Dedifferentiated amniotic fluid mesenchymal stem cell (primary cell): Measurements from ENCODE around the gene ROBO4.

Experiments
- DNase-seq: peaks from one replicate; pipeline ENCODE4 v3.0.0-alpha.2; 2016; ENCODE audit errors: extremely low spot score

Gene ROBO4

DNA sequence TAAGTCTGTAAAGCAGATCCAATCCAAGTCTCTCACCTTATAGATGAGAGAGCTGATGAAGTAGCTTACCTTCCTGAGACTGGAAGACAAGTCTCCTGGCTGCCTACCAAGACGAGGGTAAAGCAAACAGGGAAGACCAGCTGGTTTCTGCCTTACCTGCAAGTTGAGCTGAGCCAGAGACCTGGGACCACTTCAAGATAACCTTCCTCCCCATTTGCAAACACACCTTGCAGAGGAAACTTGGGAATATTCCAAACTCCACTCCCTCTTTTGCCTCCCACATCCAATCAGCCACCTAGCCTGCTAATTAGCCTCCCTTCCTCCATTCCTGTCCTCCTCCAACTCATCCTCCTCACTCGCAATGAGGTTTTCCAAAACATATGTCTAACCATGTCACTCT is 55.8 kb downstream of the ROBO4 start:
- DNase-seq, result no peak

DNA sequence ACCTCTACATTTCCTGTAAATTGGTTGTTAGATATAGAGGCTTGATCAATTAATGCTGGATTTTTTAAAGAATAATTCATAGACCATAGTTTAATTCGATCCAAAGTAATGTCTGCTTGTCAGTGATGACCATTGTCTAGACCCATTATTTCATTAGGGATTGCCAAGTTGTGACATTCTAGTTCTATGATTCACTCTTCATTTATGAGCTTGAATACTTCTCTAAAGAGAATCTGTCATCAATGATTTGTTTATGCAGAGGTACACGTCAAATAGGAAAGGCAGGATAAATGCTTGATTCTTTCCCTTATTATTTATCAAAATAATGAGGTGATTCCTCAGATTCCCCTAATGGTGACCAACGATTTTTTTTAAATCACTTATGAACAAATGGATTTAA is 56.5 kb downstream of the ROBO4 start:
- DNase-seq, result no peak

DNA sequence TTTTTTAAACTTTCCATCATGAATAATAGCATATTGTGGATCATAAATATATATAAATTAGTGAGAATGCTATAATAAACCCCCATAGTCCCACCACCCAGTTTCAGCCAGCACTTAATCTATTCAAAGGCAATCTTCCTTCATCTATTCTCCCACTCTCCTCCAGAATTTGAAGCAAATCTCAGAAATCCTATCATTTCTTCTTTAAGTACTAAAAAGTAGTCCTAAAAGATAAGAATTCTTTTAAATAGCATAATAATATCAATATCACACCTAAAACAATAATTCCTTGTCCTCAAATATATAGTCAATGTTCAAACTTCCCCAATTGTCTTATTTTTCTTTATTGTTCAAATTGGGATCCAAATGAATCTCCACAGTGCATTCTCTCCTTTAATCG is 57.0 kb downstream of the ROBO4 start:
- no peak for DNase-seq

DNA sequence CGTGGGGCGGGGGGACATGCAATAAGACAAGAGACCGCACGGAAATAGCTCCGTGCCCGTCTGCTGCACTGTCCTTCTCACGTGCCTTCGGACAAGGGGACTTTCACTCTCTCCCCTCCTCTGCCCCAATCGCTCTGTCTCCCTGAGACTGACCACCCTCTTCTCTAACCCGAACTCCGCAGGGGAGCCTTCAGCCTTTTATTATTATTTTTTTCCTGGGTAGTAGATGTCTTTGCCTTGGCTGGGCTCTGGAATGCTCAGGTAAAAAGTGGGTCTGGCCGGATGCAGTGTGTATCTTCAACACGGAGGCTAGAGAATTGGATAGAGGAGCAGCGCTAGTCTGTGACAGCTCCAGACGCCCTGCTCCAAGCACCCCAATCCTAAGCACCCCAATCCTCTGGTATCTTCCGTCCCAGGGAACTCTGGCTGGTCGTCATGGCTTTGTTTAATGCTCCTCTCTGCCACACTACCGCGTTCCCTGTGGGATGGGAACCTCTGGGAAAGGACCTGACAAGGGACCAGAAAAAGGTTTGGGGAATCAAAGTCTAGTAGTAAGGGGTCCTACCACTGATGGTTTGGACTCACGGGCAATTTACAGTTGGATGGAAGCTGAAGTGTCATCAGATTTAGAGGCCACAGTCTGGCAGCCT is 57.6 kb downstream of the ROBO4 start:
- DNase-seq, result no peak

DNA sequence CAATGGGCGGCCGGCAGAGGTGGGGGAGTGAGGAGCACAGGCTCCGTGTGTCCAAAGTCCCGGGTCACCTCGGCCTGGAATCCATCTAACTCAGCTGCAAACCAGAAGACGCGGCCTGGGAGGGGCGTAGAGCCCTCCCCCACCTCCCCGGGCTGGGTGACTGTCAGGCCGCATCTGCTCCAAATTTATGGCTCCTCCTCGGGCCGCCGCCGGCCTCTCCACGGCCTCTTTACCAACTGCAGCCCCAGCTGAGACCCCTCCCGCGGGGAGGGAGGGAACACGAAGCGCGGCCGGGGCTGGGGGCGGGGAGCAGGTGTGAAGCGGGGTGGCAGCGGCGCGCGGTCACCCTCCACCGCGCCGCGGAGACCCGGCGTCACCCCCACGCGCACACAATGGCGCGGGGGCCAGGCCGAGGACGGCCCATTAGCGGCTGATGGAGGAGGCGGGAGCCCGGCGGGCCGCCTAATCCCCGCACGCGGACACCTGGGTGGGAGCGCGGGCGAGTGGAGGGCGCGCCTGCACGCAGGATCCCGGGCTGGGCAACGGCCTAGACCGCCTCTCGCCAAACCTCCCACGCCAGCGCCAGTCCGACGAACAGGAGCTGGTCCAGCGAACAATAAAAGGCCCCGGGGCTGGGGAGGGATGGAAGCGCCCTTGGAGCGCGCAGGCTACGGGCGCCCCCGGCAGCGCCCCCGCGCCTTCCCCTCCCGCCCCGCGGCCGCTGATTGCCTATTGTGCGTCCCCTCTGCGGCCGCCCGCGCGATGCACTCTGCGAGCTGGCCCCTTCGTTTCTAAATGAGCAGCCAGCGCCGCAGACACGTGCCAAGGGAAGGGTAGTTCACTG is 58.3 kb downstream of the ROBO4 start:
- no peak for DNase-seq

DNA sequence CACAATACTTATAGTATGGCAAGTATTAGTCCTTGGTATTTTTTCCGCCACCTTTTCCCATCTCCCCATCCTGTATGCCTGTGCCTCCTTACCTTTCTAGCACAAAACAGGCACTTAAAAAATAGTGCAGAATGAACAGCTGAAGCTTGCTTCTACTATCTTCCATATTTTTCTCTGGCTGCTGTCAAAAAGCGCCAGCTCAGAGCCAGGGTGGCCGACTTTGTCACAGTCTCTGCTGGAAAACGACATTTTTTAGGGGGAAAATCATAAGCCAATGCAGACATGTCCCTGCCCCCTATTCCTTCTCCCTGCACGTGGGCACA is 58.9 kb downstream of the ROBO4 start:
- DNase-seq, result no peak

DNA sequence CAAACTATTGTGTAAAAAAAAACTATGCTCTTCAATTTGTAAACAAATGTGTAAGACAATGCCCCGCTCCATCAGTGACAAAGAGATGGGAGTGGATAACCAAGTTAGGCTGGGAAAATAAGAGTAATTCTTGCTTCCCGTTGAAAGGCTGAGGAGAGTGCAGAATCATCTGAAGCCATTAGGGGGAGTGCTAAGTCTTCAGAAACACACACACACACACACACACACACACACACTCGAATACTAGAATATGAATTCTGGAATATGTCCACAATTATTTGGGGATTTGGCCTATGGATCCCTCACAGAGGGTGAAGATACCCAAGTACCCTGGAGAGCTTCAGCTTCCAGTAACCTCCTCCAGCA is 60.2 kb downstream of the ROBO4 start:
- peak; percentile 92 for DNase-seq

DNA sequence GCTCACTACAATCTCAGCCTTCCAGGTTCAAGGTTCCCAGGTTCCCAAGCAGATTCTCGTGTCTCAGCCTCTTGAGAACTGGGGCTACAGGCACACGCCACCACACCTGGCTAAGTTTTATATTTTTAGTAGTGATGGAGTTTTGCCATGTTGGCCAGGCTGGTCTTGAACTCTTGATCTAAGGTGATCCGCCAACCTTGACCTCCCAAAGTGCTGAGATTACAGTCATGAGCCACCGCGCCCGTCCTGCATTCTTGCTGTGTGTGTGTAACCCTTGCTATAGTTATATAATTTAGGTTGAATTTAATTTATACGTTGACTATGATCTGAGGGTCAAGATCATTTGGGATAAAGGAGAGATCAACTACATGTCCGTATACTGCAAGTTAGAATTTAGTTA is 61.7 kb downstream of the ROBO4 start:
- no peak for DNase-seq

DNA sequence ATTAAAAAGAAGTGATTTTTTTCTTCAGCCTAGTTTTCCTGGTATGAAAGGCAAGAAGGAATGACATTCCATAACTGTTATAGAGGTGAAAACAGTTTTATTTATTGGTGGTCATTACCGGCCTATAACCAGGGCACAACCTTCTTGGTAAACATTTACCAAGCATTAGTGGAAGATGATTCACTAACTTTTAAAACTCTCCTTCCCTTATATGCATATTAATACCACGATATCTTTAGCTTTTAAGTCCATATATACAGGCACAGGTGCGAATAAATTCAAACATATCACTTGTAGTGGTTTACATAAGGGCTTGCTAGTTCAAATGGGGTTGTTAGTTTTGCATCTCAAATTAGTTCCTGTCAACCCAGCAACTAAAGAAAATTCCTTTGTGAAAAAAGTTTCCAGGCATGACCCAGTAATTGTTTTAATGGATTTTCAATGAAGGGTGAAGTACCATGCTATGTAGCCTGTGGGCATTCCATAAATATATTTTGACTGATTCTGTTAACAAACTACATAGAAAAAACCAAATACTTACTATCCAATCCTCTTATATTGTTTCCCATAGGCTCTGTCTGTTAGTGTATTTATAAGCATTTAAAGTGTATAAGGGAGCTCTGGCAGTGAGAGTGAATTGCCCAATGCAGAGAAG is 63.0 kb downstream of the ROBO4 start:
- DNase-seq, result no peak
